ENCODE measurements around the gene QKI. TPM values are rescaled to one million over a fixed set of nuclear protein-coding genes. Genes with fewer than 3 reads are reported as not detected.

QKI gene
- total RNA-seq, 1 experiment from 2014 or later = 64.3 TPM

- no peak overlapping the region for H2AFZ ChIP-seq (ENCODE audit: low read length)
- H3K9ac ChIP-seq (ENCODE audit: low read length) = no peak overlapping the region
- H3K79me2 ChIP-seq (ENCODE audit: low read length) = no peaks in the 10 kb centered on the region
- TF ChIP-seq CTCF (conservative IDR thresholded peaks at IDR 0.05; ENCODE audit: low read depth, low read length) = no peak
- TF ChIP-seq EZH2 (IDR thresholded peaks at IDR 0.05; ENCODE audit: low read length, unreplicated experiment) = no peak
- TF ChIP-seq EZH2phosphoT487 (IDR thresholded peaks at IDR 0.05; ENCODE audit: borderline replicate concordance, low read length) = no peak
- H3K27ac ChIP-seq (ENCODE audit: low read length) = no peak overlapping the region
- no peaks in the 10 kb centered on the region for H3K9me2 ChIP-seq (replicated peaks; ENCODE audit: low read length)
- no peaks in the 10 kb centered on the region for H3K36me3 ChIP-seq (ENCODE audit: low read depth, low read length)
- intact Hi-C loops (cut with micrococcal nuclease) = no loop called here
- BruUV-seq (replicated peaks) = no TSS peak
- ATAC-seq (no peak), DNase-seq (no peak)
- H3K9me3 ChIP-seq (ENCODE audit: low read length) = no peaks in the 10 kb centered on the region
- ChIA-PET CTCF (no interaction called here), POLR2A (ENCODE audit: unreplicated experiment) (no interaction called here)
- H3K27me3 ChIP-seq (ENCODE audit: low read length) = no peaks in the 10 kb centered on the region
- no peak overlapping the region for H3K4me2 ChIP-seq (ENCODE audit: low read length)
- no peaks in the 10 kb centered on the region for H4K20me1 ChIP-seq (ENCODE audit: low read length)
- no peaks in the 10 kb centered on the region for H3F3A ChIP-seq (ENCODE audit: low read length, unreplicated experiment)
- no peak overlapping the region for H3K4me3 ChIP-seq (ENCODE audit: low read length)
- H3K4me1 ChIP-seq (ENCODE audit: insufficient read depth, low read length) = no peaks in the 10 kb centered on the region
Observed at GRCh38 chr6:163617549-163617948, 203.0 kb downstream of the QKI start.

DNA sequence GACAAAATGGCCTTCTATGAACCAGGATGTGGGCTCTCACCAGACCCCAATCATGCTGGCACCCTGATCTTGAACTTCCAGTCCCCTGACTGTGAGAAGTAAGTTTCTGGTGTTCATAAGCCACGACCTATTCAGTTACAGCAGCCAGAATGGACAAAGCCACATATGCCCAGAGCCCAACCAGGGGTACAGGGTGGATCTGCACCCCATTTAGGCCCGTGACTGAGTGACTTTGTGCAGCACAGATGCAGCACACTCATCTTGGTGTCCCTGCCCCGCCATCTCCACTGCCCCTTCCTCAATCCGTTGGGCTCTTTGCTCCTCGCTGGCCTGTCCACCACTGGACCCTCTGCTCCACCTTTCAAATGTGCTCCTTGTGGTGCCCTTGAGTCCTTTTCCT lies 205.6 kb downstream of the QKI start:
- no peaks in the 10 kb centered on the region for H3K9me2 ChIP-seq (replicated peaks; ENCODE audit: low read length)
- H3K27me3 ChIP-seq (ENCODE audit: low read length) = no peaks in the 10 kb centered on the region
- ATAC-seq (no peak), DNase-seq (no peak)
- H3K9me3 ChIP-seq (ENCODE audit: low read length) = no peaks in the 10 kb centered on the region
- H3K4me1 ChIP-seq (ENCODE audit: insufficient read depth, low read length) = no peaks in the 10 kb centered on the region
- no TSS peak for BruUV-seq (replicated peaks)
- no peak overlapping the region for H3K27ac ChIP-seq (ENCODE audit: low read length)
- H3F3A ChIP-seq (ENCODE audit: low read length, unreplicated experiment) = no peaks in the 10 kb centered on the region
- intact Hi-C loops (cut with micrococcal nuclease) = no loop called here
- no peak overlapping the region for H2AFZ ChIP-seq (ENCODE audit: low read length)
- TF ChIP-seq EZH2 (IDR thresholded peaks at IDR 0.05; ENCODE audit: low read length, unreplicated experiment) (no peak), CTCF (conservative IDR thresholded peaks at IDR 0.05; ENCODE audit: low read depth, low read length) (no peak)
- no peak overlapping the region for H3K4me2 ChIP-seq (ENCODE audit: low read length)
- no peaks in the 10 kb centered on the region for H3K36me3 ChIP-seq (ENCODE audit: low read depth, low read length)
- no peak overlapping the region for H3K4me3 ChIP-seq (ENCODE audit: low read length)
- H3K9ac ChIP-seq (ENCODE audit: low read length) = no peak overlapping the region
- ChIA-PET CTCF (no interaction called here), POLR2A (ENCODE audit: unreplicated experiment) (no interaction called here)
- H3K79me2 ChIP-seq (ENCODE audit: low read length) = no peaks in the 10 kb centered on the region
- no peaks in the 10 kb centered on the region for H4K20me1 ChIP-seq (ENCODE audit: low read length)

DNA sequence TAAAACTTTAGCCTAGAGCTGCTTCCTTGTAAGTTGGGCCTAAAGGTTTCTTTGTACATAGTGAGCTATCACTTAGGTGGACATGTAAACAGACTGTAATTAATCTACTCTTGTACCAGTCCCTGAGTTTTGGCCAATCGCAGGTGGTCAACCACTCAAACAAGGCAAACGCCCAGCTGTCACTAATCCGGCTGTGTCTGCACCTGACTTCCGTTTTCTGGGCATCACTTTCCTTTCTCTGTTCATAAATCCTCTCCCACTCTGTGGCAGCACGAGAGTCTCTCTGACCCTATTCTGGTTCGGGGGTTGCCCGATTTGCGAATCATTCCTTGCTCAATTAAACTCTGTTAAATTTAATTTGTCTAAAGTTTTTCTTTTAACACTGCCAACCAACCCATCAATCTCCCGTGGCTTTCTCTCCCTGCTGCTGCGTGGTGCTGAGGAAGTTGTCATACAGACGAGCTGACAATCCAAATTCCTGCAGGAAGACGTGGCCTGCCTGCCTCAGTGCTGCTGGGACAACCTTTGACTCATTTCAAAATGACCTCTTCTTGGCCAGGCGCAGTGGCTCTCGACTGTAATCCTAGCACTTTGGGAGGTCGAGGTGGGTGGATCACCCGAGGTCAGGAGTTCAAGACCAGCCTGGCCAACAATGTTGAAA lies 206.3 kb downstream of the QKI start:
- no peak for DNase-seq
- Histone ChIP-seq H3K4me1 (ENCODE audit: insufficient read depth, low read length) (no peaks in the 10 kb centered on the region), H3K9me2 (replicated peaks; ENCODE audit: low read length) (no peaks in the 10 kb centered on the region), H3K79me2 (ENCODE audit: low read length) (no peaks in the 10 kb centered on the region), H3K4me2 (ENCODE audit: low read length) (no peak overlapping the region), H3K27me3 (ENCODE audit: low read length) (no peaks in the 10 kb centered on the region), H4K20me1 (ENCODE audit: low read length) (no peaks in the 10 kb centered on the region), H3K9ac (ENCODE audit: low read length) (no peak overlapping the region), H2AFZ (ENCODE audit: low read length) (no peak overlapping the region), H3K4me3 (ENCODE audit: low read length) (no peak overlapping the region), H3K9me3 (ENCODE audit: low read length) (no peaks in the 10 kb centered on the region), H3K27ac (ENCODE audit: low read length) (no peak overlapping the region), H3F3A (ENCODE audit: low read length, unreplicated experiment) (no peaks in the 10 kb centered on the region), H3K36me3 (ENCODE audit: low read depth, low read length) (no peaks in the 10 kb centered on the region)
- TF ChIP-seq CTCF (conservative IDR thresholded peaks at IDR 0.05; ENCODE audit: low read depth, low read length) (no peak), EZH2phosphoT487 (IDR thresholded peaks at IDR 0.05; ENCODE audit: borderline replicate concordance, low read length) (no peak), EZH2 (IDR thresholded peaks at IDR 0.05; ENCODE audit: low read length, unreplicated experiment) (no peak)
- POLR2A ChIA-PET (ENCODE audit: unreplicated experiment) = no interaction called here
- CTCF ChIA-PET = no interaction called here
- ATAC-seq = no peak
- no TSS peak for BruUV-seq (replicated peaks)
- intact Hi-C loops (cut with micrococcal nuclease) = no loop called here

Measured in PC-3 (cell line).